H1 (cell line): ENCODE measurements around the gene EIF3J. TPM values are rescaled to one million over a fixed set of nuclear protein-coding genes. Genes with fewer than 3 reads are reported as not detected.
A peak's percentile ranks its signal among the peaks of the same experiment; 100 is the strongest.

Experiments used
- CTCF ChIA-PET: fragments of 300-600 bp; sonication (Branson Sonifier 250); formaldehyde crosslinking; loops from one replicate; lab custom pipeline; 2021; ENCODE audit not compliant: partially characterized antibody; lab: Charles Lee
- POLR2A ChIA-PET: fragments of 300-600 bp; sonication (Branson Sonifier 250); formaldehyde crosslinking; loops from one replicate; lab custom pipeline; 2021; ENCODE audit warnings: inconsistent platforms; ENCODE audit not compliant: partially characterized antibody; lab: Charles Lee
- DNase-seq, 2 experiments: peaks; one replicate each; pipeline versions ENCODE4 v3.0.0 to v3.0.0-alpha.2; 2010 to 2022; ENCODE audit warnings: low spot score in 2 of 2, low read depth in 1 of 2, mixed read lengths in 1 of 2
- FAIRE-seq: peaks from 2 replicates; lab custom pipeline; 2011; peaks lifted over from hg19 to GRCh38; lab: Jason Lieb, UNC
- H2AFZ ChIP-seq: 2 replicates; pipeline ENCODE4 v1.8.1; 2012; ENCODE audit warnings: low read length, inconsistent platforms
- H2AK5ac ChIP-seq: 2 replicates; pipeline ENCODE4 v1.6.1; 2013; ENCODE audit warnings: low read depth, low read length
- H2BK120ac ChIP-seq: replicated peaks from 2 replicates; pipeline ENCODE3; 2013; ENCODE audit warnings: low read depth, low read length, inconsistent platforms
- H2BK12ac ChIP-seq: 2 replicates; pipeline ENCODE4 v1.6.1; 2013; ENCODE audit warnings: low read depth, low read length
- H2BK15ac ChIP-seq: 2 replicates; pipeline ENCODE4 v1.6.1; 2013; ENCODE audit warnings: low read length
- H2BK20ac ChIP-seq: 2 replicates; pipeline ENCODE4 v1.6.1; 2013; ENCODE audit warnings: low read length
- H2BK5ac ChIP-seq: 2 replicates; pipeline ENCODE4 v1.6.1; 2013; ENCODE audit warnings: low read depth, low read length
- H3K14ac ChIP-seq: 2 replicates; pipeline ENCODE4 v1.6.1; 2013; ENCODE audit warnings: inconsistent platforms; ENCODE audit not compliant: insufficient read length
- H3K18ac ChIP-seq: 2 replicates; pipeline ENCODE4 v1.6.1; 2013; ENCODE audit warnings: low read length; ENCODE audit errors: extremely low read depth
- H3K23ac ChIP-seq: 2 replicates; pipeline ENCODE4 v1.6.1; 2013; ENCODE audit warnings: inconsistent platforms; ENCODE audit not compliant: insufficient read length
- H3K23me2 ChIP-seq: 2 replicates; pipeline ENCODE4 v1.6.1; 2013; ENCODE audit warnings: low read depth, low read length
- H3K27ac ChIP-seq: 2 replicates; pipeline ENCODE4 v1.6.1; 2011; ENCODE audit warnings: low read depth, low read length, inconsistent platforms
- H3K27me3 ChIP-seq, 4 experiments: replicated peaks in 1 of 4; 1 replicate in 1 of 4; 2 replicates in 3 of 4; pipeline versions ENCODE4 v1.6.1 to v1.8.1; 2011 to 2013; ENCODE audit warnings: low read length in 3 of 4, mild to moderate bottlenecking in 3 of 4, inconsistent platforms in 2 of 4, mixed read lengths in 2 of 4, moderate library complexity in 1 of 4; ENCODE audit not compliant: control insufficient read depth in 3 of 4, insufficient read depth in 3 of 4; ENCODE audit errors: extremely low read depth in 1 of 4
- H3K36me3 ChIP-seq, 4 experiments: 2 replicates each; pipeline versions ENCODE4 v1.6.1 to v1.8.1; 2011 to 2013; ENCODE audit warnings: mild to moderate bottlenecking in 4 of 4, low read length in 3 of 4, moderate library complexity in 2 of 4, control low read depth in 1 of 4, inconsistent platforms in 1 of 4; ENCODE audit not compliant: insufficient read depth in 4 of 4, control insufficient read depth in 2 of 4
- H3K4ac ChIP-seq: replicated peaks from 2 replicates; pipeline ENCODE3; 2013; ENCODE audit warnings: low read length, low read depth, mixed read lengths, inconsistent platforms; ENCODE audit not compliant: insufficient read length
- H3K4me1 ChIP-seq, 4 experiments: replicated peaks in 1 of 4; 1 replicate in 1 of 4; 2 replicates in 3 of 4; pipeline versions ENCODE4 v1.6.1 to v1.8.1; 2011 to 2013; ENCODE audit warnings: low read length in 3 of 4, inconsistent platforms in 2 of 4, mixed read lengths in 1 of 4; ENCODE audit not compliant: insufficient read depth in 4 of 4, control insufficient read depth in 3 of 4
- H3K4me2 ChIP-seq, 2 experiments: 2 replicates each; pipeline versions ENCODE4 v1.6.1 to v1.8.1; 2011 to 2013; ENCODE audit warnings: low read depth in 2 of 2, low read length in 2 of 2, control low read depth in 1 of 2, inconsistent platforms in 1 of 2, mild to moderate bottlenecking in 1 of 2; ENCODE audit not compliant: insufficient read depth in 1 of 2
- H3K4me3 ChIP-seq, 4 experiments: fragments of 200-600, 300-600 bp in 1 of 4; sonication (generic), shearing (Covaris generic), sonication (Bioruptor Twin) in 1 of 4; 2 replicates each; pipeline versions ENCODE4 v1.5.1 to v1.8.1; 2011 to 2016; ENCODE audit warnings: low read length in 4 of 4, low read depth in 3 of 4, control low read depth in 2 of 4, inconsistent platforms in 2 of 4, mild to moderate bottlenecking in 2 of 4, mixed read lengths in 1 of 4, moderate library complexity in 1 of 4; ENCODE audit not compliant: insufficient read depth in 2 of 4; ENCODE audit errors: extremely low read depth in 1 of 4
- H3K56ac ChIP-seq: replicated peaks from 2 replicates; pipeline ENCODE3; 2013; ENCODE audit warnings: low read depth, mild to moderate bottlenecking, mixed read lengths, low read length, inconsistent platforms; ENCODE audit not compliant: insufficient read length
- H3K79me1 ChIP-seq: 2 replicates; pipeline ENCODE4 v1.6.1; 2013; ENCODE audit warnings: low read depth, low read length, control low read depth
- H3K79me2 ChIP-seq, 2 experiments: 2 replicates each; pipeline versions ENCODE4 v1.6.1 to v1.8.1; 2012 to 2013; ENCODE audit warnings: low read length in 2 of 2, mild to moderate bottlenecking in 2 of 2, inconsistent platforms in 1 of 2; ENCODE audit not compliant: insufficient read depth in 2 of 2, control insufficient read depth in 1 of 2
- H3K9ac ChIP-seq, 4 experiments: replicated peaks in 1 of 4; 1 replicate in 1 of 4; 2 replicates in 3 of 4; pipeline versions ENCODE4 v1.6.1 to v1.8.1; 2011 to 2013; ENCODE audit warnings: low read depth in 3 of 4, low read length in 3 of 4, control low read depth in 2 of 4, mild to moderate bottlenecking in 2 of 4, moderate library complexity in 2 of 4, inconsistent platforms in 1 of 4; ENCODE audit errors: extremely low read depth in 1 of 4
- H3K9me3 ChIP-seq, 2 experiments: 2 replicates each; pipeline versions ENCODE4 v1.6.1 to v1.8.1; 2012 to 2013; ENCODE audit warnings: mild to moderate bottlenecking in 2 of 2, moderate library complexity in 2 of 2, control low read depth in 1 of 2, inconsistent platforms in 1 of 2, low read depth in 1 of 2, low read length in 1 of 2, mixed read lengths in 1 of 2; ENCODE audit not compliant: insufficient read depth in 2 of 2
- H4K20me1 ChIP-seq, 2 experiments: replicated peaks in 1 of 2; 2 replicates each; pipeline versions ENCODE3 to v1.8.1; 2011 to 2013; ENCODE audit warnings: inconsistent platforms in 2 of 2, low read length in 2 of 2, mild to moderate bottlenecking in 1 of 2; ENCODE audit not compliant: insufficient read depth in 2 of 2, control insufficient read depth in 1 of 2
- H4K5ac ChIP-seq: 2 replicates; pipeline ENCODE4 v1.6.1; 2013; ENCODE audit warnings: low read length, low read depth, mixed read lengths, inconsistent platforms; ENCODE audit not compliant: insufficient read length
- H4K8ac ChIP-seq: 2 replicates; pipeline ENCODE4 v1.8.0; 2013; ENCODE audit warnings: mild to moderate bottlenecking, moderate library complexity, low read length, inconsistent platforms; ENCODE audit not compliant: insufficient read depth; ENCODE audit errors: extremely low read depth
- H4K91ac ChIP-seq: replicated peaks from 2 replicates; pipeline ENCODE3; 2013; ENCODE audit warnings: low read length, mixed read lengths, inconsistent platforms; ENCODE audit not compliant: insufficient read length
- BCL11A ChIP-seq, 2 experiments: IDR thresholded peaks; one replicate each; pipeline ENCODE4 v1.6.1; 2011; ENCODE audit warnings: low read depth in 2 of 2, low read length in 2 of 2, mild to moderate bottlenecking in 2 of 2
- CTCF ChIP-seq, 3 experiments: IDR thresholded peaks; 1 replicate in 2 of 3; 2 replicates in 1 of 3; pipeline versions ENCODE4 v1.5.1 to v1.6.1; 2011; ENCODE audit warnings: low read length in 3 of 3, mild to moderate bottlenecking in 3 of 3, inconsistent platforms in 2 of 3, low read depth in 1 of 3, moderate library complexity in 1 of 3; ENCODE audit not compliant: insufficient read depth in 1 of 3; ENCODE audit errors: control extremely low read depth in 1 of 3
- EGR1 ChIP-seq: IDR thresholded peaks from 2 replicates; pipeline ENCODE4 v1.6.1; 2011; ENCODE audit warnings: low read depth, low read length, borderline replicate concordance
- JUND ChIP-seq: IDR thresholded peaks from 2 replicates; pipeline ENCODE4 v1.6.1; 2011; ENCODE audit warnings: mild to moderate bottlenecking, improper control_type of control experiment, low read length
- MAX ChIP-seq: IDR thresholded peaks from 2 replicates; pipeline ENCODE4 v1.6.1; 2012; ENCODE audit warnings: inconsistent platforms
- NRF1 ChIP-seq: IDR thresholded peaks from 2 replicates; pipeline ENCODE4 v1.6.1; 2011; ENCODE audit warnings: mild to moderate bottlenecking, low read depth, low read length, improper control_type of control experiment
- RAD21 ChIP-seq, 2 experiments: IDR thresholded peaks in 1 of 2; conservative IDR thresholded peaks in 1 of 2; 2 replicates each; pipeline ENCODE4 v1.6.1; 2011; ENCODE audit warnings: low read depth in 2 of 2, low read length in 2 of 2, improper control_type of control experiment in 1 of 2, inconsistent platforms in 1 of 2, mild to moderate bottlenecking in 1 of 2, moderate library complexity in 1 of 2
- WGBS, 2 experiments: shearing (Covaris generic) in 1 of 2; methylation state at CpG; one replicate each; pipeline versions ENCODE4 v1.1.6 to v1.1.7; 2013 to 2015; ENCODE audit warnings: low lambda C conversion rate in 2 of 2, mixed read lengths in 2 of 2, inconsistent platforms in 1 of 2, low coverage in 1 of 2, missing lambda C conversion rate in 1 of 2; ENCODE audit not compliant: insufficient replicate concordance in 2 of 2, insufficient coverage in 1 of 2, insufficient read length in 1 of 2; ENCODE audit errors: extremely low coverage in 1 of 2, missing lambda C conversion rate in 1 of 2; 5-methylcytosine and 5-hydroxymethylcytosine counted together
- polyA plus RNA-seq, 7 experiments: library from polyadenylated mRNA; depleted of rRNA in 3 of 7; stranded (reverse) in 5 of 7; unstranded in 2 of 7; fragments of >200 nt in 5 of 7; fragments of 200-250 nt in 2 of 7; gene quantifications; 1 replicate in 5 of 7; 2 replicates in 1 of 7; 4 replicates in 1 of 7; pipeline versions ENCODE4 v1.2.1 to v1.2.3, GENCODE V29; 2011 to 2013; ENCODE audit warnings: missing spikeins in 2 of 7, mixed read lengths in 2 of 7
- total RNA-seq: library from RNA; stranded (reverse); fragmentation: NEBNext Ultra II Directional; extraction: Animal tissue kit (Norgen Biotek cat#: 25700); gene quantifications from 2 replicates; pipeline ENCODE4 v1.2.1, GENCODE V29; 2021

The EIF3J gene
- total and polyA plus RNA-seq, 2 of the 8 experiments (the other 6 are each of a cell fraction or from before 2014, with no cell fraction given) = 26.8 to 119 TPM

- Histone ChIP-seq H3K4me1 (no peaks in the 10 kb centered on the region), H4K8ac (no peak overlapping the region), H3K23me2 (no peaks in the 10 kb centered on the region), H2AFZ (no peak overlapping the region), H3K4me3 (no peak overlapping the region), H3K56ac (no peak overlapping the region), H2BK12ac (no peak overlapping the region), H3K36me3 (peaks cover 7 to 37% (median 25%) of the 10 kb centered on the region in 4 experiments; a peak in 7 of 8 replicates), H2BK5ac (no peak overlapping the region), H3K4ac (no peak overlapping the region), H4K20me1 (no peaks in the 10 kb centered on the region), H3K27me3 (no peaks in the 10 kb centered on the region), H3K4me2 (no peak overlapping the region), H3K9me3 (no peaks in the 10 kb centered on the region), H3K18ac (no peak overlapping the region), H4K91ac (no peak overlapping the region), H3K9ac (no peak overlapping the region), H2BK15ac (no peak overlapping the region), H4K5ac (no peak overlapping the region), H3K14ac (no peak overlapping the region), H2BK120ac (no peak overlapping the region), H2AK5ac (no peak overlapping the region), H3K79me1 (no peaks in the 10 kb centered on the region), H3K23ac (no peak overlapping the region), H2BK20ac (no peak overlapping the region), H3K79me2 (no peaks in the 10 kb centered on the region), H3K27ac (no peak overlapping the region)
- ChIA-PET POLR2A (no interaction called here), CTCF (interaction anchor here (0.6 to 2.5 kb wide), 11 partner anchors 8 to 257 kb away, joined by 3 to 15 read pairs (median 5); partner anchors contain the start of gene TRIM69)
- no peak for FAIRE-seq
- TF ChIP-seq NRF1 = no peak
- TF ChIP-seq MAX = peak; percentile 57
- peak; percentile 54 to 69 for TF ChIP-seq RAD21 (IDR thresholded peaks at IDR 0.05 in 1 of 2, conservative IDR thresholded peaks at IDR 0.05 in 1 of 2; ENCODE audit: low read depth in 2 of 2, low read length in 2 of 2)
- TF ChIP-seq EGR1 = no peak
- TF ChIP-seq CTCF (IDR thresholded peaks at IDR 0.05; ENCODE audit: control extremely low read depth in 1 of 3, insufficient read depth in 1 of 3, low read depth in 1 of 3, low read length in 3 of 3) = peak; percentile 69 to 88 (median 75)
- no peak for TF ChIP-seq JUND
- no peak for TF ChIP-seq BCL11A (IDR thresholded peaks at IDR 0.05; ENCODE audit: low read depth in 2 of 2, low read length in 2 of 2)
- 76% methylated on average over 5 of the region's 5 CpGs; no CpG with 5 or more reads in 1 of the 2 experiments for WGBS, 2 experiments
- peak; percentile 21 to 70 for DNase-seq
These were observed 47.3 kb downstream of the EIF3J start for GRCh38 chr15:44584162-44584749.
